OCI-LY3 (cell line): ENCODE data around the gene DLGAP3.
A peak's percentile ranks its signal among the peaks of the same experiment; 100 is the strongest.

Source experiments
- H2AFZ ChIP-seq: fragments of 200-600, 300-600 bp; shearing (Covaris generic); 2 replicates; pipeline ENCODE4 v1.6.0; 2014; ENCODE audit warnings: antibody characterized with exemption, low read depth, low read length
- H3K27ac ChIP-seq: fragments of 200-600, 300-600 bp; sonication (generic); 2 replicates; pipeline ENCODE4 v1.5.1; 2014; ENCODE audit warnings: mild to moderate bottlenecking, low read length, moderate library complexity, mixed read lengths
- H3K27me3 ChIP-seq: fragments of 200-600, 300-600 bp; sonication (generic); 2 replicates; pipeline ENCODE4 v1.6.1; 2014; ENCODE audit warnings: low read depth, low read length, mixed read lengths
- H3K36me3 ChIP-seq: fragments of 200-600, 300-600 bp; sonication (generic); replicated peaks from 2 replicates; pipeline ENCODE3; 2014; ENCODE audit warnings: low read depth, low read length, mixed read lengths
- H3K4me1 ChIP-seq: fragments of 300-600, 200-600 bp; sonication (generic); 2 replicates; pipeline ENCODE4 v1.6.1; 2014; ENCODE audit warnings: low read length, mixed read lengths
- H3K4me2 ChIP-seq: fragments of 200-600, 300-600 bp; sonication (generic); 2 replicates; pipeline ENCODE4 v1.6.1; 2014; ENCODE audit warnings: low read length, mixed read lengths
- H3K4me3 ChIP-seq: fragments of 300-600, 200-600 bp; sonication (generic); 2 replicates; pipeline ENCODE4 v1.5.1; 2014; ENCODE audit warnings: antibody characterized with exemption, mild to moderate bottlenecking, low read length, moderate library complexity
- H3K79me2 ChIP-seq: fragments of 300-600, 200-600 bp; shearing (Covaris generic); 2 replicates; pipeline ENCODE4 v1.6.1; 2014; ENCODE audit warnings: mild to moderate bottlenecking, low read length, mixed read lengths
- H3K9ac ChIP-seq: fragments of 300-600, 200-600 bp; shearing (Covaris generic); 2 replicates; pipeline ENCODE4 v1.6.0; 2014; ENCODE audit warnings: mild to moderate bottlenecking, low read length, moderate library complexity
- H3K9me3 ChIP-seq: fragments of 200-600, 300-600 bp; shearing (Covaris generic); 2 replicates; pipeline ENCODE4 v1.6.1; 2014; ENCODE audit warnings: low read length, mixed read lengths; ENCODE audit not compliant: insufficient read depth
- H4K20me1 ChIP-seq: fragments of 200-600, 300-600 bp; sonication (generic); 2 replicates; pipeline ENCODE4 v1.6.1; 2016; ENCODE audit warnings: low read length, mixed read lengths; ENCODE audit not compliant: insufficient read depth
- EZH2phosphoT487 ChIP-seq: fragments of 200-600 bp; shearing (Covaris generic); IDR thresholded peaks from 2 replicates; pipeline ENCODE4 v1.6.1; 2018; ENCODE audit warnings: antibody characterized with exemption, mixed run types, low read depth
- TF ChIP-seq, protein P1 (sequence below): fragments of 200-600, 300-600 bp; sonication (generic); IDR thresholded peaks from 2 replicates; pipeline ENCODE4 v1.5.1; 2014; ENCODE audit warnings: antibody characterized with exemption, low read length, low read depth

The DLGAP3 gene

DNA sequence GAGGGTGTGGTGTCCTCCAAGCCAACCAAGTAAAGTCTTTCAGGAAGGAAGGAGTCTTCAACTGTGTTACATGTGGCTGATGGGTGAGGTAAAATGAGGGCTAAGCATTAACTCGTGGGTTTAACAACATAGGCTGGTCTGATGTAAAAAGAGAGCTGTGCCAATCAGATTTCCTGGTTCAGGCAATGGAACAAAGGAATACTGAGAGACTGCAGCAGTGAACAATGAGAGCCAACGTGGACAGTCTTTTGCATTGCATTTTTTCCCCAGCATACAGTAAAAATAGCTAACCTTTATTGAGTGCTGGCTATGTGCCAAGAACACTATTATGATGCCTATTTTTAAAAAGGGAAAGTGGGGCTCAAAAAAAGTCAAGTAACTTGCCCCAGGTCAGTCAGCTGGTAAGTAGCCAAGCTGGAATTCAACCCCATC lies 31.1 kb downstream of the DLGAP3 start:
- Histone ChIP-seq H4K20me1 (no peaks in the 10 kb centered on the region), H3K4me2 (no peak overlapping the region), H3K4me1 (no peaks in the 10 kb centered on the region), H3K36me3 (no peaks in the 10 kb centered on the region), H3K9me3 (no peaks in the 10 kb centered on the region), H3K27ac (no peak overlapping the region), H3K27me3 (no peaks in the 10 kb centered on the region), H3K79me2 (no peaks in the 10 kb centered on the region), H2AFZ (no peak overlapping the region), H3K9ac (no peak overlapping the region), H3K4me3 (no peak overlapping the region)
- no peak for TF ChIP-seq EZH2phosphoT487
- TF ChIP-seq, protein P1, sequence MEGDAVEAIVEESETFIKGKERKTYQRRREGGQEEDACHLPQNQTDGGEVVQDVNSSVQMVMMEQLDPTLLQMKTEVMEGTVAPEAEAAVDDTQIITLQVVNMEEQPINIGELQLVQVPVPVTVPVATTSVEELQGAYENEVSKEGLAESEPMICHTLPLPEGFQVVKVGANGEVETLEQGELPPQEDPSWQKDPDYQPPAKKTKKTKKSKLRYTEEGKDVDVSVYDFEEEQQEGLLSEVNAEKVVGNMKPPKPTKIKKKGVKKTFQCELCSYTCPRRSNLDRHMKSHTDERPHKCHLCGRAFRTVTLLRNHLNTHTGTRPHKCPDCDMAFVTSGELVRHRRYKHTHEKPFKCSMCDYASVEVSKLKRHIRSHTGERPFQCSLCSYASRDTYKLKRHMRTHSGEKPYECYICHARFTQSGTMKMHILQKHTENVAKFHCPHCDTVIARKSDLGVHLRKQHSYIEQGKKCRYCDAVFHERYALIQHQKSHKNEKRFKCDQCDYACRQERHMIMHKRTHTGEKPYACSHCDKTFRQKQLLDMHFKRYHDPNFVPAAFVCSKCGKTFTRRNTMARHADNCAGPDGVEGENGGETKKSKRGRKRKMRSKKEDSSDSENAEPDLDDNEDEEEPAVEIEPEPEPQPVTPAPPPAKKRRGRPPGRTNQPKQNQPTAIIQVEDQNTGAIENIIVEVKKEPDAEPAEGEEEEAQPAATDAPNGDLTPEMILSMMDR, result no peak

DNA sequence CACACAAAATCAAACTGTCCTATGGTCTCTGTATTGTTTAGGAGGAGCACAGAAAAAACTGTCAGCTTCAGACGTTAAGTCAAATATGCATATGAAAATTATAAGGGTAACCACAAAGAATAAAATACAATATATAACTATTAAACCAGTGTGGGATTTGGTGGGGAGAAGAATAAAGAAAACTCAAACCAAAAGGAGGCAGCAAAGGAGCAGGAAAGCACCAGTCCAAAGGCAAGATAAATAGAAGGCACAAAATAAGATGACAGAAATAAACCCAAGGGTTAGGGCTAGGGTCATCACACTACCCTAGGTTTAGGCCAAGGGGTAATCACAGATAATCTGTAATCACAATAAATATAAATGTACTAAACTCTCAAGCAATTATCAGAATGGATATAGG lies 32.8 kb downstream of the DLGAP3 start:
- TF ChIP-seq, protein P1, result peak; percentile 33
- no peak for TF ChIP-seq EZH2phosphoT487
- Histone ChIP-seq H3K4me2 (no peak overlapping the region), H3K79me2 (no peaks in the 10 kb centered on the region), H3K36me3 (no peaks in the 10 kb centered on the region), H3K27ac (no peak overlapping the region), H3K4me3 (no peak overlapping the region), H3K4me1 (no peaks in the 10 kb centered on the region), H2AFZ (no peak overlapping the region), H4K20me1 (no peaks in the 10 kb centered on the region), H3K9ac (no peak overlapping the region), H3K27me3 (no peaks in the 10 kb centered on the region), H3K9me3 (no peaks in the 10 kb centered on the region)

DNA sequence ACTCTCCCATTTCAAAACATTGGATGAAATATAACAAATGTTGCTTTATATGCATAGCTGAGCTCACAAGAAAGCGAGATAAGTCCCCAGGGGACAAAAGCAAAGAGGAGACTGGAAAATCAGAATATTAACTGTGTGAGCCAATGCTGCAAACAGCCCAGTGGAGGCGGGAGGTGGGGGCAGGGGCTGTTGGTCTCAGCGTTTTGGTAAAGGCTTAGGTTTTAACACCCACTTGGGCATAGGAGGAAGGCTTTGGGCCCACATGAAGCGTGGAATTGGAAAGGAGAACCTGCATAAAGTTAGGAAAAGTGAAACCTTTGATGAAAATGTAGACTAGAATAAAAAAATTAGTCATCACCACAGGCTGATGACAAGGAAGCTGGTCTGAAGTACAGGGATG lies 39.7 kb downstream of the DLGAP3 start:
- H3K4me2 ChIP-seq, result no peak overlapping the region
- no peaks in the 10 kb centered on the region for H3K4me1 ChIP-seq
- H3K36me3 ChIP-seq, result no peaks in the 10 kb centered on the region
- H3K4me3 ChIP-seq, result no peak overlapping the region
- TF ChIP-seq, protein P1, result no peak
- no peak for TF ChIP-seq EZH2phosphoT487
- H2AFZ ChIP-seq, result no peak overlapping the region
- no peak overlapping the region for H3K9ac ChIP-seq
- H3K27me3 ChIP-seq, result no peaks in the 10 kb centered on the region
- no peak overlapping the region for H3K27ac ChIP-seq
- no peaks in the 10 kb centered on the region for H3K79me2 ChIP-seq
- no peaks in the 10 kb centered on the region for H3K9me3 ChIP-seq
- no peaks in the 10 kb centered on the region for H4K20me1 ChIP-seq

DNA sequence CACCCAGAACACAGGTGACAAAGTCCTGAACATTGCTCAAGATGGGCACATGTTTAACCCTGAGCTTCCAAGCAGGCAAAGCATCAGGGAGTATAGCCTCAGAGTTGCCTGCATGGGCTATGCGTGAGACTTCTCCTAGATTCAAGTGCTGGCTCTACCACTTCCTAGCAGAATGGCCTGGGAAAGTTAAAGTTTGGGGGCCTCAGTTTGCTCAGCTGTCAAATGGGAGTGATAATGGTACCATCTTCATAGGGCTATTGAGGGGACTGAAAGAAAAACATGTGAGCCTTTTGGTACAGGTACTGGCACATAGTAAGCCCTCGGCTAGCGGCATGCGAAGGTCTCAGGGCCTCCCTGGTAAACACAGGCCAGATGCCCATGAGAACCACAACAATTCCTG lies 41.9 kb downstream of the DLGAP3 start:
- no peak overlapping the region for H3K4me3 ChIP-seq
- no peaks in the 10 kb centered on the region for H3K36me3 ChIP-seq
- H3K4me2 ChIP-seq, result no peak overlapping the region
- no peak overlapping the region for H2AFZ ChIP-seq
- H3K9me3 ChIP-seq, result no peaks in the 10 kb centered on the region
- no peak overlapping the region for H3K27ac ChIP-seq
- no peaks in the 10 kb centered on the region for H3K4me1 ChIP-seq
- H3K27me3 ChIP-seq, result no peaks in the 10 kb centered on the region
- TF ChIP-seq, protein P1, result no peak
- TF ChIP-seq EZH2phosphoT487, result no peak
- H4K20me1 ChIP-seq, result no peaks in the 10 kb centered on the region
- no peaks in the 10 kb centered on the region for H3K79me2 ChIP-seq
- no peak overlapping the region for H3K9ac ChIP-seq
